GM21381 (cell line): ENCODE measurements around the gene C3orf70.
"Not testable (repeated sequence)": the region's sequence is repeated elsewhere in the genome, so short reads cannot be mapped to it uniquely, and the experiment has no call there.

Experiments
- ATAC-seq: cut with Tn5 transposase; IDR thresholded peaks from one replicate; pipeline ENCODE4 v1.9.1; 2021; ENCODE audit warnings: mild to moderate bottlenecking, moderate library complexity; ENCODE audit not compliant: unreplicated experiment

The C3orf70 gene

GRCh38 chr3:185151964-185152409, 873 bp downstream of the C3orf70 start:
- ATAC-seq = no peak

GRCh38 chr3:185151101-185151963, 1.5 kb downstream of the C3orf70 start:
- ATAC-seq = no peak

- ATAC-seq = no peak
These were observed 2.3 kb downstream of the C3orf70 start for GRCh38 chr3:185150561-185150960.

GRCh38 chr3:185149591-185149990, 3.3 kb downstream of the C3orf70 start:
- ATAC-seq = no peak

GRCh38 chr3:185145511-185145910, 7.3 kb downstream of the C3orf70 start:
- no peak for ATAC-seq

GRCh38 chr3:185144784-185145183, 8.1 kb downstream of the C3orf70 start:
- ATAC-seq = no peak

- ATAC-seq = no peak
These were observed 15.0 kb downstream of the C3orf70 start for GRCh38 chr3:185137821-185138220.

- ATAC-seq = no peak
These were observed 18.4 kb downstream of the C3orf70 start for GRCh38 chr3:185134509-185134908.

- ATAC-seq = no peak
These were observed 21.1 kb downstream of the C3orf70 start for GRCh38 chr3:185131602-185132256.

- ATAC-seq = no peak
These were observed 23.8 kb downstream of the C3orf70 start for GRCh38 chr3:185129083-185129482.

- no peak for ATAC-seq
These were observed 26.7 kb downstream of the C3orf70 start for GRCh38 chr3:185126201-185126600.

- no peak for ATAC-seq
These were observed 32.7 kb downstream of the C3orf70 start for GRCh38 chr3:185120126-185120525.

- ATAC-seq = no peak
These were observed 37.5 kb downstream of the C3orf70 start for GRCh38 chr3:185115371-185115770.

GRCh38 chr3:185114756-185115155, 38.1 kb downstream of the C3orf70 start:
- no peak for ATAC-seq

- ATAC-seq = no peak
These were observed 40.7 kb downstream of the C3orf70 start for GRCh38 chr3:185112186-185112585.

- ATAC-seq = not testable (repeated sequence)
These were observed 43.8 kb downstream of the C3orf70 start for GRCh38 chr3:185109012-185109411.

GRCh38 chr3:185106256-185106890, 46.5 kb downstream of the C3orf70 start:
- not testable (repeated sequence) for ATAC-seq

- no peak for ATAC-seq
These were observed 49.3 kb downstream of the C3orf70 start for GRCh38 chr3:185103359-185104127.

GRCh38 chr3:185094697-185095096, 58.2 kb downstream of the C3orf70 start:
- ATAC-seq = no peak

- no peak for ATAC-seq
These were observed 59.7 kb downstream of the C3orf70 start for GRCh38 chr3:185093116-185093515.

- no peak for ATAC-seq
These were observed 62.0 kb downstream of the C3orf70 start for GRCh38 chr3:185090811-185091210.
